ENCODE measurements around the gene TEX22.

TEX22 gene

GRCh38 chr14:105424861-105425260, 26.5 kb downstream of the TEX22 start (continued):
- TF ChIP-seq, protein P1, sequence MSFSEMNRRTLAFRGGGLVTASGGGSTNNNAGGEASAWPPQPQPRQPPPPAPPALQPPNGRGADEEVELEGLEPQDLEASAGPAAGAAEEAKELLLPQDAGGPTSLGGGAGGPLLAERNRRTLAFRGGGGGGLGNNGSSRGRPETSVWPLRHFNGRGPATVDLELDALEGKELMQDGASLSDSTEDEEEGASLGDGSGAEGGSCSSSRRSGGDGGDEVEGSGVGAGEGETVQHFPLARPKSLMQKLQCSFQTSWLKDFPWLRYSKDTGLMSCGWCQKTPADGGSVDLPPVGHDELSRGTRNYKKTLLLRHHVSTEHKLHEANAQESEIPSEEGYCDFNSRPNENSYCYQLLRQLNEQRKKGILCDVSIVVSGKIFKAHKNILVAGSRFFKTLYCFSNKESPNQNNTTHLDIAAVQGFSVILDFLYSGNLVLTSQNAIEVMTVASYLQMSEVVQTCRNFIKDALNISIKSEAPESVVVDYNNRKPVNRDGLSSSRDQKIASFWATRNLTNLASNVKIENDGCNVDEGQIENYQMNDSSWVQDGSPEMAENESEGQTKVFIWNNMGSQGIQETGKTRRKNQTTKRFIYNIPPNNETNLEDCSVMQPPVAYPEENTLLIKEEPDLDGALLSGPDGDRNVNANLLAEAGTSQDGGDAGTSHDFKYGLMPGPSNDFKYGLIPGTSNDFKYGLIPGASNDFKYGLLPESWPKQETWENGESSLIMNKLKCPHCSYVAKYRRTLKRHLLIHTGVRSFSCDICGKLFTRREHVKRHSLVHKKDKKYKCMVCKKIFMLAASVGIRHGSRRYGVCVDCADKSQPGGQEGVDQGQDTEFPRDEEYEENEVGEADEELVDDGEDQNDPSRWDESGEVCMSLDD (tag by site-specific recombination; IDR thresholded peaks at IDR 0.05) = no peak

- CTCF ChIA-PET = interaction anchor here (0.9 kb wide), 1 partner anchor 55 kb away, joined by 3 read pairs; no protein-coding TSS in a partner anchor
- peaks cover 18 to 70% of the 10 kb centered on the region in 2 experiments; a peak in 2 of 3 replicates for H3K36me3 ChIP-seq (ENCODE audit: control insufficient read depth in 2 of 2, insufficient read depth in 1 of 2, low read length in 2 of 2)
Observed at GRCh38 chr14:105425823-105426247, 27.5 kb downstream of the TEX22 start.

DNA sequence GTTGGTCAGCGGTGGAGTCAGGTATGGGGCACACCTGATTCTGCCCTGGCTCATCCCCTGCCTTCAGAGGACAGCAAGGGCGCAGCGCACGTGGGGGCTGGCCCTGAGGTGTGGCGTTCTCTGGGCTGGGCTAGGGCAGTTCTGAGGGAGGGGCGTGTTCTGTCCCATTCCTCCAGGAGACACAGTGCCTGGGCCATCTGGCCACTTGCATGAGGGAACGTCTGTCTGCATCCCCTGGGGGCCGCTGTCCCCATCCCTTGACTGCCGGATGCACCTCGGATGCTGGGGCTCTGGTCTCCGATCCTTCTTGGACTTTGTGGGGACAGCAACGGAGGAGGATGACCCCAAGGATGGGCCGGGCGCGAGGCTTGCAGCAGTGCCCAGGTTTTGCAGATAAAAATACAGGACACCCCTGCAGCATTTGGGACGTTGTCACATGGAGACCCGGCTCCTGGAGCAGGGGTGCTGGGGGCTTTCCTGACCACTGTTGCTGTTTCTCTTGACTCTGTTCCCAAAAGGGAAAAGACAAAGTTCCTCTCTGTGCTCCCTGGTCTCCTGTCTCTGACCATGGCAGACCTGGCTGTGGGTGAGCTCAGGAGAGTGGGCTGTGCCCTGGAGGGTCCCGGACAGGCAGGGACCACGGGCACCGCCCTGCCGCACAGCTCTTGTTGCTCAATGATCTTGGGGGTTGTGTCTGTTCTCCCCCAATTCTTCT, 28.2 kb downstream of the TEX22 start:
- ChIA-PET POLR2A (interaction anchor here (0.7 kb wide), 1 partner anchor 18 kb away, joined by 5 read pairs; no protein-coding TSS in a partner anchor), CTCF (no interaction called here)
- peaks cover 7% of the 10 kb centered on the region for H3K4me1 ChIP-seq (ENCODE audit: control insufficient read depth, insufficient read depth, low read length)
- H3K9me3 ChIP-seq (ENCODE audit: control insufficient read depth, insufficient read depth, low read depth, low read length) = no peaks in the 10 kb centered on the region; the same call in 1 of the 2 replicates
- no peak overlapping the region for H3K4me3 ChIP-seq (ENCODE audit: low read depth, low read length)
- peaks cover 19 to 71% of the 10 kb centered on the region in 2 experiments; a peak in 2 of 3 replicates for H3K36me3 ChIP-seq (ENCODE audit: control insufficient read depth in 2 of 2, insufficient read depth in 1 of 2, low read length in 2 of 2)
- H3K27ac ChIP-seq (ENCODE audit: extremely low read depth, low read depth, low read length) = no peak overlapping the region
- TF ChIP-seq KLF1 (tag by site-specific recombination; IDR thresholded peaks at IDR 0.05) = no peak
- no peak for TF ChIP-seq ZNF571 (tag by site-specific recombination; IDR thresholded peaks at IDR 0.05)
- TF ChIP-seq, protein P2, sequence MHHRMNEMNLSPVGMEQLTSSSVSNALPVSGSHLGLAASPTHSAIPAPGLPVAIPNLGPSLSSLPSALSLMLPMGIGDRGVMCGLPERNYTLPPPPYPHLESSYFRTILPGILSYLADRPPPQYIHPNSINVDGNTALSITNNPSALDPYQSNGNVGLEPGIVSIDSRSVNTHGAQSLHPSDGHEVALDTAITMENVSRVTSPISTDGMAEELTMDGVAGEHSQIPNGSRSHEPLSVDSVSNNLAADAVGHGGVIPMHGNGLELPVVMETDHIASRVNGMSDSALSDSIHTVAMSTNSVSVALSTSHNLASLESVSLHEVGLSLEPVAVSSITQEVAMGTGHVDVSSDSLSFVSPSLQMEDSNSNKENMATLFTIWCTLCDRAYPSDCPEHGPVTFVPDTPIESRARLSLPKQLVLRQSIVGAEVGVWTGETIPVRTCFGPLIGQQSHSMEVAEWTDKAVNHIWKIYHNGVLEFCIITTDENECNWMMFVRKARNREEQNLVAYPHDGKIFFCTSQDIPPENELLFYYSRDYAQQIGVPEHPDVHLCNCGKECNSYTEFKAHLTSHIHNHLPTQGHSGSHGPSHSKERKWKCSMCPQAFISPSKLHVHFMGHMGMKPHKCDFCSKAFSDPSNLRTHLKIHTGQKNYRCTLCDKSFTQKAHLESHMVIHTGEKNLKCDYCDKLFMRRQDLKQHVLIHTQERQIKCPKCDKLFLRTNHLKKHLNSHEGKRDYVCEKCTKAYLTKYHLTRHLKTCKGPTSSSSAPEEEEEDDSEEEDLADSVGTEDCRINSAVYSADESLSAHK (tag by site-specific recombination; IDR thresholded peaks at IDR 0.05) = no peak
- no peak for TF ChIP-seq HOXD13 (CRISPR knock-in tag; IDR thresholded peaks at IDR 0.05; ENCODE audit: borderline replicate concordance)
- TF ChIP-seq, protein P3, sequence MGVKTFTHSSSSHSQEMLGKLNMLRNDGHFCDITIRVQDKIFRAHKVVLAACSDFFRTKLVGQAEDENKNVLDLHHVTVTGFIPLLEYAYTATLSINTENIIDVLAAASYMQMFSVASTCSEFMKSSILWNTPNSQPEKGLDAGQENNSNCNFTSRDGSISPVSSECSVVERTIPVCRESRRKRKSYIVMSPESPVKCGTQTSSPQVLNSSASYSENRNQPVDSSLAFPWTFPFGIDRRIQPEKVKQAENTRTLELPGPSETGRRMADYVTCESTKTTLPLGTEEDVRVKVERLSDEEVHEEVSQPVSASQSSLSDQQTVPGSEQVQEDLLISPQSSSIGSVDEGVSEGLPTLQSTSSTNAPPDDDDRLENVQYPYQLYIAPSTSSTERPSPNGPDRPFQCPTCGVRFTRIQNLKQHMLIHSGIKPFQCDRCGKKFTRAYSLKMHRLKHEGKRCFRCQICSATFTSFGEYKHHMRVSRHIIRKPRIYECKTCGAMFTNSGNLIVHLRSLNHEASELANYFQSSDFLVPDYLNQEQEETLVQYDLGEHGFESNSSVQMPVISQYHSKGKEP (tag by site-specific recombination; IDR thresholded peaks at IDR 0.05) = no peak

More at GRCh38 chr14:105425823-105426247, 27.5 kb downstream of the TEX22 start:
- no peaks in the 10 kb centered on the region; the same call in 1 of the 2 replicates for H3K9me3 ChIP-seq (ENCODE audit: control insufficient read depth, insufficient read depth, low read depth, low read length)
- TF ChIP-seq ZNF248 (tag by site-specific recombination; IDR thresholded peaks at IDR 0.05) (no peak), KLF16 (tag by site-specific recombination; IDR thresholded peaks at IDR 0.05) (no peak), ZFP3 (tag by site-specific recombination; IDR thresholded peaks at IDR 0.05; ENCODE audit: low read depth) (no peak), ZNF398 (tag by site-specific recombination; IDR thresholded peaks at IDR 0.05) (no peak), ZEB2 (tag by site-specific recombination; IDR thresholded peaks at IDR 0.05) (no peak), ZFP69B (tag by site-specific recombination; IDR thresholded peaks at IDR 0.05) (no peak), ZNF791 (tag by site-specific recombination; IDR thresholded peaks at IDR 0.05) (no peak), ZNF558 (tag by site-specific recombination; IDR thresholded peaks at IDR 0.05) (no peak), ZSCAN4 (tag by site-specific recombination; IDR thresholded peaks at IDR 0.05) (no peak), ZNF132 (tag by site-specific recombination; IDR thresholded peaks at IDR 0.05; ENCODE audit: borderline replicate concordance) (no peak), ZNF76 (tag by site-specific recombination; IDR thresholded peaks at IDR 0.05; ENCODE audit: borderline replicate concordance, low read depth) (no peak), ZBTB17 (tag by site-specific recombination; IDR thresholded peaks at IDR 0.05) (no peak), ZNF394 (tag by site-specific recombination; IDR thresholded peaks at IDR 0.05; ENCODE audit: borderline replicate concordance) (no peak), ZNF157 (tag by site-specific recombination; IDR thresholded peaks at IDR 0.05) (no peak), ZNF837 (tag by site-specific recombination; IDR thresholded peaks at IDR 0.05) (no peak), FEZF1 (tag by site-specific recombination; IDR thresholded peaks at IDR 0.05) (no peak), KLF17 (tag by site-specific recombination; IDR thresholded peaks at IDR 0.05) (no peak), ZSCAN16 (tag by site-specific recombination; IDR thresholded peaks at IDR 0.05) (no peak)
- no peak overlapping the region for H3K27ac ChIP-seq (ENCODE audit: extremely low read depth, low read depth, low read length)
- peaks cover 10% of the 10 kb centered on the region for H3K4me1 ChIP-seq (ENCODE audit: control insufficient read depth, insufficient read depth, low read length)
- no peak overlapping the region for H3K4me3 ChIP-seq (ENCODE audit: low read depth, low read length)
- POLR2A ChIA-PET = interaction anchor here (0.7 kb wide), 1 partner anchor 17 kb away, joined by 5 read pairs; no protein-coding TSS in a partner anchor
